GM21447 (cell line): ENCODE measurements around the gene USP3.

Source experiments
- ATAC-seq: cut with Tn5 transposase; IDR thresholded peaks from one replicate; pipeline ENCODE4 v1.9.1; 2021; ENCODE audit not compliant: unreplicated experiment

The USP3 gene

GRCh38 chr15:63504247-63504978 is at the start of gene USP3:
Gene USP3, plus strand, starts transcription at chr15:63504593. Its CDS starts 147 bp downstream, at chr15:63504740.
- peak; percentile 48 for ATAC-seq

GRCh38 chr15:63456258-63456657 is 48.1 kb upstream of the USP3 start:
- ATAC-seq = no peak

GRCh38 chr15:63457379-63457778 is 47.0 kb upstream of the USP3 start:
- ATAC-seq = no peak

GRCh38 chr15:63458026-63458425 is 46.4 kb upstream of the USP3 start:
- no peak for ATAC-seq

- no peak for ATAC-seq
Measured at GRCh38 chr15:63458794-63459395, 45.5 kb upstream of the USP3 start.

GRCh38 chr15:63460210-63461155 is 43.9 kb upstream of the USP3 start:
- no peak for ATAC-seq

GRCh38 chr15:63461230-63461985 is 43.0 kb upstream of the USP3 start:
- no peak for ATAC-seq

- ATAC-seq = no peak
Measured at GRCh38 chr15:63462088-63462487, 42.3 kb upstream of the USP3 start.

GRCh38 chr15:63463036-63463435 is 41.4 kb upstream of the USP3 start:
- no peak for ATAC-seq

GRCh38 chr15:63463793-63464192 is 40.6 kb upstream of the USP3 start:
- no peak for ATAC-seq

- no peak for ATAC-seq
Measured at GRCh38 chr15:63465104-63465503, 39.3 kb upstream of the USP3 start.

- no peak for ATAC-seq
Measured at GRCh38 chr15:63466378-63467192, 37.8 kb upstream of the USP3 start.

GRCh38 chr15:63469190-63469589 is 35.2 kb upstream of the USP3 start:
- ATAC-seq = no peak

GRCh38 chr15:63469984-63470383 is 34.4 kb upstream of the USP3 start:
- ATAC-seq = no peak

GRCh38 chr15:63473007-63473748 is 31.2 kb upstream of the USP3 start:
- peak; percentile 38 for ATAC-seq

- ATAC-seq = peak; percentile 12
Measured at GRCh38 chr15:63473749-63473998, 30.7 kb upstream of the USP3 start.

- ATAC-seq = peak; percentile 50
Measured at GRCh38 chr15:63473999-63474809, 30.2 kb upstream of the USP3 start.

- peak; percentile 59 for ATAC-seq
Measured at GRCh38 chr15:63474810-63475316, 29.5 kb upstream of the USP3 start.

- no peak for ATAC-seq
Measured at GRCh38 chr15:63475707-63476106, 28.7 kb upstream of the USP3 start.
